HepG2 (cell line): ENCODE measurements around the gene PRMT2.

Source experiments
- HNRNPH1 ChIP-seq: fragments of 200-400 bp; formaldehyde crosslinking; optimal IDR thresholded peaks from 2 replicates; pipeline ENCODE3; 2017; ENCODE audit warnings: mild to moderate bottlenecking, low read depth, low read length
- IRF2 ChIP-seq: IDR thresholded peaks from 2 replicates; pipeline ENCODE4 v1.6.1; 2018; ENCODE audit warnings: missing genetic modification reagents, missing compliant biosample characterization

DNA sequence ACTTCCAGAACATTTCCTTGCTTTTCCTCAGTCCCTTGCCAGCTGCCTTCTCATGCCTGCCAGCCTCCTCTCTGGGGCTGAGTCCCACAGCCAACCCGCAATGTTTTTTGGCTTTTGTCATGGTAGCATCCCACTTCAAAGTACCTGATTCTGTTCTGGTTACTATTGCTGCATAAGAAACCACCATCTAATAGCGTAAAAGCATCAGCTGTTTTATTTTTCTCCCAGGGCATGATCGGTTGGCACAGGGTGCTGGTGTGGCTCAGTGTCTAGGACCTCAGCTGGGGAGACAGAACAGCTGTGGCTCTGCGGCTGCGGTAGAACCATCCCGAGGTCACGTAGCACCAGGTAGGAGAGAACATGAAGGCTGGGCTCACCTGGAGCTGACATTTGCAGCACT lies 8.9 kb upstream of the PRMT2 start:
- TF ChIP-seq IRF2 (CRISPR knock-in tag) (no peak), HNRNPH1 (no peak)
